NCI-H2196 (cell line): ENCODE results near the gene MAG.

ENCODE experiments used
- DNase-seq: peaks from one replicate; lab custom pipeline; 2025; ENCODE audit not compliant: unreplicated experiment; lab: John Stamatoyannopoulos, UW

Gene MAG

GRCh38 chr19:35315883-35316282, 23.9 kb downstream of the MAG start:
- no peak for DNase-seq

GRCh38 chr19:35316560-35316959, 24.6 kb downstream of the MAG start:
- no peak for DNase-seq

GRCh38 chr19:35317464-35318043, 25.6 kb downstream of the MAG start:
- DNase-seq = no peak

GRCh38 chr19:35318679-35319448, 26.9 kb downstream of the MAG start:
- DNase-seq = peak; percentile 34

GRCh38 chr19:35320065-35320713, 28.2 kb downstream of the MAG start:
- DNase-seq = no peak

GRCh38 chr19:35321291-35321690, 29.3 kb downstream of the MAG start:
- DNase-seq = no peak

GRCh38 chr19:35322014-35322413, 30.1 kb downstream of the MAG start:
- DNase-seq = no peak

GRCh38 chr19:35327642-35328041, 35.7 kb downstream of the MAG start:
- DNase-seq = no peak

- DNase-seq = no peak
Observed at GRCh38 chr19:35328851-35329285, 36.9 kb downstream of the MAG start, which contains the start of gene CD22. Gene CD22 (plus strand): TSS chr19:35329187. CDS start chr19:35332041, 2,854 bp downstream.

- no peak for DNase-seq
Observed at GRCh38 chr19:35329323-35329722, 37.4 kb downstream of the MAG start.

- DNase-seq = no peak
Observed at GRCh38 chr19:35330475-35330874, 38.5 kb downstream of the MAG start.

GRCh38 chr19:35331551-35332214, 39.7 kb downstream of the MAG start:
- DNase-seq = no peak

- no peak for DNase-seq
Observed at GRCh38 chr19:35332817-35333216, 40.9 kb downstream of the MAG start.

GRCh38 chr19:35334144-35334753, 42.3 kb downstream of the MAG start:
- no peak for DNase-seq

- no peak for DNase-seq
Observed at GRCh38 chr19:35336166-35336955, 44.4 kb downstream of the MAG start.

GRCh38 chr19:35337097-35337983, 45.4 kb downstream of the MAG start:
- no peak for DNase-seq

GRCh38 chr19:35337984-35338296, 46.0 kb downstream of the MAG start:
- no peak for DNase-seq

- DNase-seq = no peak
Observed at GRCh38 chr19:35340431-35340830, 48.5 kb downstream of the MAG start.

GRCh38 chr19:35341006-35341405, 49.0 kb downstream of the MAG start:
- DNase-seq = no peak
